GM18861 (cell line): Measurements from ENCODE around the gene POM121L2.

Experiments used
- ATAC-seq: cut with Tn5 transposase; IDR thresholded peaks from one replicate; pipeline ENCODE4 v1.9.1; 2021; ENCODE audit not compliant: unreplicated experiment

Gene POM121L2

DNA sequence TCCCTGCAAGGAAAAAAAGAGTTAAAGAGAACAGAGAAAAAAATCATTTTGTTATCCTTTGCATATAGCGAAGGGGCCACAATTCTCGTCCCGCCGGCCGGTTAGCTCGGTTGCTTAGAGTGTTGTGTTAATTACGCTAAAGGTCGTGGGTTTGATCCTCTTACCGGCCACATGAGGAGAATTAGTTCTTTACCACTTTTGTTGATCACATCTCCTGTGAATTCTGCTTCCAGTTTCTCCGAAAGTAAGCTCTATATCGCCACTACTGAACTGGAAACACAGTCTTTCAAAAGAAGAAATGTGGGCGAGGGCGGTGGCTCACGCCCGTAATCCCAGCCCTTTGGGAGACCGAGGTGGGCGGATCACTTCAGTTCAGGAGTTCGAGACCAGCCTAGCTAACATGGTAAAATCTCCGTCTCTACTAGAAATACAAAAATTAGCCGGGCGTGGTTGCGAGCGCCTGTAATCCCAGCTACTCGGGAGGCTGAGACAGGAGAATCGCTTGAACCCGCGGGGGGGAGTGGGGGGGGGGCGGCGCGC lies 51.2 kb downstream of the POM121L2 start:
- ATAC-seq: no peak

DNA sequence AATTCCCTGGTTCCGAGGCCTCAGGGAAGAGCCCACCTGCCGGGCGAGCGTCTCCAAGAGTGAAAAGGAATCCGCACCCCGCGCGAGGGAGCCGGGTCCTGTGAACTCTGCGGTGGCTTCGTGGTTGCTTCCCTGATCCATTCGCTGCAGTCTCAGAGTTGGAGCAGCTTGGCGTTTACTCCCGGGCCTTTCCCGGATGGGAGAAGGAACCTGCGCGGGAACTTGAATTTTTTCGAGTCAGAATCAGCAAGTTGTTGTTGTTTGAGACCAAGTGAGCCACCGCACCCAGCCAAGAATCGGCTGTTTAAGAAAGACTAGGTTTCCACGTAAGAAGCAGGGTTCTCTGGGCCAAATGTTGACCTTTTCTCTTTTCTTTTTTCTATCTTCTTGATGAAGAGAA lies 51.7 kb downstream of the POM121L2 start:
- ATAC-seq: no peak
